AG04450 (cell line): Measurements from ENCODE around the gene TRAPPC2B. TPM values are rescaled to one million over a fixed set of nuclear protein-coding genes. Genes with fewer than 3 reads are reported as not detected.

Source experiments
- CTCF ChIA-PET: fragments of 300-600, 350-600 bp; formaldehyde crosslinking; extraction: SDS; loops from one replicate; lab custom pipeline; 2022; ENCODE audit warnings: antibody characterized with exemption, inconsistent platforms; lab: Charles Lee
- POLR2A ChIA-PET: fragments of 350-600 bp; formaldehyde crosslinking; extraction: SDS; loops from one replicate; lab custom pipeline; 2021; ENCODE audit warnings: antibody characterized with exemption, inconsistent platforms; lab: Yijun Ruan, JAX
- DNase-seq: peaks from one replicate; pipeline ENCODE4 v3.0.0-alpha.2; 2011; ENCODE audit warnings: low read depth, low spot score
- H3K27ac ChIP-seq: one replicate; pipeline ENCODE4 v1.5.1; 2012; ENCODE audit warnings: low read depth, low read length, control low read depth
- H3K27me3 ChIP-seq: one replicate; pipeline ENCODE4 v1.6.0; 2012; ENCODE audit warnings: low read length; ENCODE audit not compliant: control insufficient read depth, insufficient read depth
- H3K4me3 ChIP-seq: 2 replicates; pipeline ENCODE4 v1.5.1; 2011; ENCODE audit warnings: mild to moderate bottlenecking, low read depth, low read length, control low read depth
- H3K9me3 ChIP-seq: 2 replicates; pipeline ENCODE4 v1.5.1; 2012; ENCODE audit warnings: low read length; ENCODE audit not compliant: control insufficient read depth, insufficient read depth
- polyA plus RNA-seq: library from polyadenylated mRNA; depleted of rRNA; stranded (reverse); fragments of >200 nt; gene quantifications from 2 replicates; pipeline ENCODE4 v1.2.3, GENCODE V29; 2011
- TF ChIP-seq, protein P1 (sequence below): IDR thresholded peaks from 2 replicates; pipeline ENCODE4 v1.5.1; 2011; ENCODE audit warnings: low read depth, low read length, control low read depth, inconsistent platforms

The TRAPPC2B gene
- polyA plus RNA-seq, 1 experiment, result 19.6 TPM

GRCh38 chr19:57351867-57352266, 11.5 kb upstream of the TRAPPC2B start:
- H3K27ac ChIP-seq, result no peak overlapping the region
- ChIA-PET CTCF (no interaction called here), POLR2A (no interaction called here)
- no peaks in the 10 kb centered on the region for H3K27me3 ChIP-seq
- TF ChIP-seq, protein P1, sequence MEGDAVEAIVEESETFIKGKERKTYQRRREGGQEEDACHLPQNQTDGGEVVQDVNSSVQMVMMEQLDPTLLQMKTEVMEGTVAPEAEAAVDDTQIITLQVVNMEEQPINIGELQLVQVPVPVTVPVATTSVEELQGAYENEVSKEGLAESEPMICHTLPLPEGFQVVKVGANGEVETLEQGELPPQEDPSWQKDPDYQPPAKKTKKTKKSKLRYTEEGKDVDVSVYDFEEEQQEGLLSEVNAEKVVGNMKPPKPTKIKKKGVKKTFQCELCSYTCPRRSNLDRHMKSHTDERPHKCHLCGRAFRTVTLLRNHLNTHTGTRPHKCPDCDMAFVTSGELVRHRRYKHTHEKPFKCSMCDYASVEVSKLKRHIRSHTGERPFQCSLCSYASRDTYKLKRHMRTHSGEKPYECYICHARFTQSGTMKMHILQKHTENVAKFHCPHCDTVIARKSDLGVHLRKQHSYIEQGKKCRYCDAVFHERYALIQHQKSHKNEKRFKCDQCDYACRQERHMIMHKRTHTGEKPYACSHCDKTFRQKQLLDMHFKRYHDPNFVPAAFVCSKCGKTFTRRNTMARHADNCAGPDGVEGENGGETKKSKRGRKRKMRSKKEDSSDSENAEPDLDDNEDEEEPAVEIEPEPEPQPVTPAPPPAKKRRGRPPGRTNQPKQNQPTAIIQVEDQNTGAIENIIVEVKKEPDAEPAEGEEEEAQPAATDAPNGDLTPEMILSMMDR, result 0 out of 2 replicates have a peak, but pooled peaks have one; percentile 4
- H3K4me3 ChIP-seq, result peak overlapping the region; percentile 100
- H3K9me3 ChIP-seq, result no peaks in the 10 kb centered on the region; the same call in none of the 2 replicates
- no peak for DNase-seq

DNA sequence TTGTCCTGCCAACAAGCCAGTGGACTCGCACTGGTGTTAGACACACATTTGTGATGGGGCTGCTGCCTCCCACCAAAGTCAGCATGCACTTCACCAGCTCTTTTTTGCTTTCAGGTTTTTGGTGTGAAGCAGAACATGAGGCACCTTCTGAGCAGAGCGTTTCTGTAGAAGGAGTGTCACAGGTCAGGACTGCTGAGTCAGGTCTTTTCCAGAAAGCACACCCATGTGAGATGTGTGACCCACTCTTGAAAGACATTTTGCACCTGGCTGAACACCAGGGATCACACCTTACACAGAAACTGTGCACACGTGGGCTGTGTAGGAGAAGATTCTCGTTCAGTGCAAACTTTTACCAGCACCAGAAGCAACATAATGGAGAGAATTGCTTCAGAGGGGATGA, 7.4 kb upstream of the TRAPPC2B start:
- H3K4me3 ChIP-seq, result no peak overlapping the region
- H3K27me3 ChIP-seq, result no peaks in the 10 kb centered on the region
- POLR2A ChIA-PET, result no interaction called here
- H3K9me3 ChIP-seq, result no peaks in the 10 kb centered on the region; the same call in none of the 2 replicates
- no peak for DNase-seq
- CTCF ChIA-PET, result no interaction called here
- TF ChIP-seq, protein P1, result no peak
- no peak overlapping the region for H3K27ac ChIP-seq

DNA sequence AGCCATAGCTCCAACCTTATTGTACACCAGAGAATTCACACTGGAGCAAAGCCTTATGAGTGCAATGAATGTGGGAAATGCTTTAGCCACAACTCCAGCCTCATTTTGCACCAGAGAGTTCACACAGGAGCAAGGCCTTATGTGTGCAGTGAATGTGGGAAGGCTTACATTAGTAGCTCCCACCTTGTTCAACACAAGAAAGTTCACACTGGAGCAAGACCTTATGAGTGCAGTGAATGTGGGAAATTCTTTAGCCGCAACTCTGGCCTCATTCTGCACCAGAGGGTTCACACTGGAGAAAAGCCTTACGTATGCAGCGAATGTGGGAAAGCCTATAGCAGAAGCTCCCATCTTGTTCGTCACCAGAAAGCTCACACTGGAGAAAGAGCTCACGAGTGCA, 5.9 kb upstream of the TRAPPC2B start:
- DNase-seq, result no peak
- ChIA-PET POLR2A (no interaction called here), CTCF (no interaction called here)
- TF ChIP-seq, protein P1, result no peak
- H3K9me3 ChIP-seq, result no peaks in the 10 kb centered on the region; the same call in 1 of the 2 replicates
- H3K4me3 ChIP-seq, result no peak overlapping the region
- no peaks in the 10 kb centered on the region for H3K27me3 ChIP-seq
- no peak overlapping the region for H3K27ac ChIP-seq

DNA sequence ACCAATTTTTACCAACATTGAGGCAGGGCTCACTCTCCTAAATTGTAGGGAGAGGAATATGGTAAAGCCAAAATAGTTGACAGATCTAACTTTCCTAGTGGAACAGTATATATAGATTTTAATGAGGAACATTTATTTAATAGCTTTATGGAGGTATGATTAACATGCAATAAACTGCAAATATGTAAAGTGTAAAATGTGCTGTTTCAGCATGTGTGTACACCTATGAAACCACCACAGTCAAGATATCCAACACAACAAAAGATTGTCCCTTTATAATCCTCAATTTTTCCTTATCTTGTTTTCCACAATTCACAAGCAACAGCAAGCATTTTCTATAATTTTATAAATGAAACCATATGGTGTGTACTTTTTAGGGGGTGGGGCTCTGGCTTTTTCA, 4.1 kb upstream of the TRAPPC2B start:
- no peak for DNase-seq
- ChIA-PET POLR2A (no interaction called here), CTCF (no interaction called here)
- Histone ChIP-seq H3K27ac (no peak overlapping the region), H3K27me3 (no peaks in the 10 kb centered on the region), H3K9me3 (no peaks in the 10 kb centered on the region; the same call in none of the 2 replicates), H3K4me3 (no peak overlapping the region)
- TF ChIP-seq, protein P1, result no peak

- CTCF ChIA-PET, result interaction anchor here (0.9 kb wide), 1 partner anchor 12 kb away, joined by 3 read pairs; the partner anchor contains the start of gene ZNF304
- Histone ChIP-seq H3K27ac (peak overlapping the region; percentile 92), H3K4me3 (peak overlapping the region; percentile 67), H3K27me3 (no peaks in the 10 kb centered on the region), H3K9me3 (no peaks in the 10 kb centered on the region; the same call in none of the 2 replicates)
- no peak for DNase-seq
- POLR2A ChIA-PET, result interaction anchor here (0.6 to 1.4 kb wide), 3 partner anchors 27 to 425 kb away, joined by 3 to 5 read pairs (median 5); partner anchors contain the start of genes ZNF548 and ZNF749
- TF ChIP-seq, protein P1, result no peak
Observed at GRCh38 chr19:57362419-57362818, 932 bp upstream of the TRAPPC2B start.
